ENCODE results near the gene PGR. TPM values are rescaled to one million over a fixed set of nuclear protein-coding genes. Genes with fewer than 3 reads are reported as not detected.

Gene PGR
- total and polyA plus RNA-seq, 2 of the 8 experiments (the other 6 are each of a cell fraction or from before 2014, with no cell fraction given): 0.03 to 0.35 TPM

- Histone ChIP-seq H3K27me3 (replicated peaks in 1 of 4; ENCODE audit: control insufficient read depth in 3 of 4, extremely low read depth in 1 of 4, insufficient read depth in 3 of 4, low read length in 3 of 4) (no peaks in the 10 kb centered on the region), H3K56ac (replicated peaks; ENCODE audit: insufficient read length, low read depth, low read length) (no peak overlapping the region), H3K27ac (ENCODE audit: low read depth, low read length) (no peak overlapping the region), H3K14ac (ENCODE audit: insufficient read length) (no peak overlapping the region), H2BK5ac (ENCODE audit: low read depth, low read length) (no peak overlapping the region), H3K4me2 (ENCODE audit: insufficient read depth in 1 of 2, low read depth in 2 of 2, low read length in 2 of 2) (no peak overlapping the region), H3K79me1 (ENCODE audit: low read depth, low read length) (no peaks in the 10 kb centered on the region), H3K9me3 (ENCODE audit: insufficient read depth in 2 of 2, low read depth in 1 of 2, low read length in 1 of 2) (no peaks in the 10 kb centered on the region), H4K5ac (ENCODE audit: insufficient read length, low read depth, low read length) (no peak overlapping the region), H3K4me3 (ENCODE audit: extremely low read depth in 1 of 4, insufficient read depth in 2 of 4, low read depth in 3 of 4, low read length in 4 of 4) (no peak overlapping the region), H2BK120ac (replicated peaks; ENCODE audit: low read depth, low read length) (no peak overlapping the region), H3K23me2 (ENCODE audit: low read depth, low read length) (no peaks in the 10 kb centered on the region), H4K8ac (ENCODE audit: extremely low read depth, insufficient read depth, low read length) (no peak overlapping the region), H3K23ac (ENCODE audit: insufficient read length) (no peak overlapping the region), H3K9ac (replicated peaks in 1 of 4; ENCODE audit: extremely low read depth in 1 of 4, low read depth in 3 of 4, low read length in 3 of 4) (no peak overlapping the region), H3K36me3 (ENCODE audit: control insufficient read depth in 2 of 4, insufficient read depth in 4 of 4, low read length in 3 of 4) (no peaks in the 10 kb centered on the region), H3K4ac (replicated peaks; ENCODE audit: insufficient read length, low read depth, low read length) (no peak overlapping the region), H4K91ac (replicated peaks; ENCODE audit: insufficient read length, low read length) (no peak overlapping the region), H3K4me1 (replicated peaks in 1 of 4; ENCODE audit: control insufficient read depth in 3 of 4, insufficient read depth in 4 of 4, low read length in 3 of 4) (no peaks in the 10 kb centered on the region), H4K20me1 (replicated peaks in 1 of 2; ENCODE audit: control insufficient read depth in 1 of 2, insufficient read depth in 2 of 2, low read length in 2 of 2) (no peaks in the 10 kb centered on the region), H3K79me2 (ENCODE audit: control insufficient read depth in 1 of 2, insufficient read depth in 2 of 2, low read length in 2 of 2) (no peaks in the 10 kb centered on the region), H2BK15ac (ENCODE audit: low read length) (no peak overlapping the region), H2BK12ac (ENCODE audit: low read depth, low read length) (no peak overlapping the region), H2AK5ac (ENCODE audit: low read depth, low read length) (no peak overlapping the region), H3K18ac (ENCODE audit: extremely low read depth, low read length) (no peak overlapping the region), H2AFZ (ENCODE audit: low read length) (no peak overlapping the region), H2BK20ac (ENCODE audit: low read length) (no peak overlapping the region)
- no peak for DNase-seq (ENCODE audit: low read depth in 1 of 2, low spot score in 2 of 2)
- WGBS, 2 experiments (ENCODE audit: extremely low coverage in 1 of 2, insufficient coverage in 1 of 2, insufficient read length in 1 of 2, insufficient replicate concordance in 2 of 2, low coverage in 1 of 2, low lambda C conversion rate in 2 of 2, missing lambda C conversion rate in 1 of 2): 100% methylated on average over 2 of the region's 2 CpGs; no CpG with 5 or more reads in 1 of the 2 experiments
- no peak for TF ChIP-seq TBP (IDR thresholded peaks at IDR 0.05; ENCODE audit: low read depth, low read length)
- TF ChIP-seq EP300 (IDR thresholded peaks at IDR 0.05; ENCODE audit: borderline replicate concordance in 1 of 2, low read depth in 2 of 2, low read length in 2 of 2): no peak
- no peak for TF ChIP-seq TCF12 (IDR thresholded peaks at IDR 0.05; ENCODE audit: low read depth, low read length)
- TF ChIP-seq ZNF274 (IDR thresholded peaks at IDR 0.05; ENCODE audit: borderline replicate concordance, extremely low read depth, low read length): no peak
- TF ChIP-seq E2F6 (IDR thresholded peaks at IDR 0.05): no peak
- TF ChIP-seq YY1 (IDR thresholded peaks at IDR 0.05; ENCODE audit: low read depth, low read length): no peak
- no peak for TF ChIP-seq JUND (IDR thresholded peaks at IDR 0.05; ENCODE audit: low read length)
- no peak for TF ChIP-seq RFX5 (IDR thresholded peaks at IDR 0.05; ENCODE audit: borderline replicate concordance, low read depth, low read length)
- no peak for TF ChIP-seq USF2 (IDR thresholded peaks at IDR 0.05; ENCODE audit: low read length)
- no peak for TF ChIP-seq ATF2 (IDR thresholded peaks at IDR 0.05; ENCODE audit: low read length)
- no peak for TF ChIP-seq RXRA (IDR thresholded peaks at IDR 0.05; ENCODE audit: insufficient read depth, low read depth, low read length)
- CTCF ChIA-PET (ENCODE audit: partially characterized antibody): interaction anchor here (0.7 kb wide), 1 partner anchor 31 kb away, joined by 3 read pairs; no protein-coding TSS in a partner anchor
- FAIRE-seq: no peak
- POLR2A ChIA-PET (ENCODE audit: partially characterized antibody): no interaction called here
Measured at GRCh38 chr11:101113540-101113939, 16.1 kb downstream of the PGR start.
